K562 (cell line): Measurements from ENCODE around the gene FGG. TPM values are rescaled to one million over a fixed set of nuclear protein-coding genes. Genes with fewer than 3 reads are reported as not detected.

Experiments
- ATF7 ChIP-seq: fragments of 450-650 bp; IDR thresholded peaks from 2 replicates; pipeline ENCODE4 v1.7.1; 2014; ENCODE audit warnings: mild to moderate bottlenecking, moderate library complexity
- MYC ChIP-seq, 2 experiments: fragments of 250-450 bp in 1 of 2; sonication (Bioruptor Pico) in 1 of 2; IDR thresholded peaks; 2 replicates each; pipeline versions ENCODE4 v1.5.1 to v1.6.1; 2012 to 2021; ENCODE audit warnings: low read depth in 2 of 2, borderline replicate concordance in 1 of 2, improper control_type of control experiment in 1 of 2, low read length in 1 of 2, mild to moderate bottlenecking in 1 of 2, moderate library complexity in 1 of 2
- NFIC ChIP-seq: fragments of 450-650 bp; IDR thresholded peaks from 2 replicates; pipeline ENCODE4 v1.6.1; 2017; ENCODE audit warnings: mild to moderate bottlenecking, inconsistent platforms
- NFIX ChIP-seq: fragments of 250-450 bp; sonication (Bioruptor Pico); IDR thresholded peaks from 2 replicates; pipeline ENCODE4 v1.4.0; 2020; ENCODE audit warnings: low read depth, mild to moderate bottlenecking, moderate library complexity
- REST ChIP-seq, 2 experiments: fragments of 450-650 bp; formaldehyde crosslinking in 1 of 2; IDR thresholded peaks; 2 replicates each; pipeline versions ENCODE4 v1.4.0 to v1.6.1; 2014 to 2020; ENCODE audit warnings: mild to moderate bottlenecking in 2 of 2, borderline replicate concordance in 1 of 2, low read depth in 1 of 2
- ZNF511 ChIP-seq: sonication (generic); formaldehyde crosslinking; IDR thresholded peaks from 2 replicates; pipeline ENCODE4 v1.8.0; 2022; ENCODE audit warnings: mild to moderate bottlenecking, missing genetic modification reagents
- polyA plus RNA-seq, 8 experiments: library from polyadenylated mRNA; depleted of rRNA in 4 of 8; stranded (reverse) in 5 of 8; unstranded in 3 of 8; fragments of >200 nt; fragmentation: Nextera tagmentation in 2 of 8; fragmentation: Illumina TruSeq in 1 of 8; extraction: Ambion mirVana in 2 of 8; extraction: Trizol in 1 of 8; gene quantifications; 2 replicates each; pipeline versions ENCODE4 v1.2.1 to v1.2.3, GENCODE V29; 2011 to 2014; ENCODE audit warnings: inconsistent platforms in 1 of 8, missing spikeins in 1 of 8
- total RNA-seq, 7 experiments: library from RNA; depleted of rRNA in 6 of 7; stranded (reverse); fragments of >200 nt in 6 of 7; fragmentation: Illumina TruSeq in 2 of 7; extraction: Trizol in 2 of 7; gene quantifications; 2 replicates each; pipeline versions ENCODE4 v1.2.1 to v1.2.3, GENCODE V29; 2011 to 2021; ENCODE audit warnings: low replicate concordance in 1 of 7
- TF ChIP-seq, protein P1 (sequence below): sonication (generic); formaldehyde crosslinking; IDR thresholded peaks from 2 replicates; pipeline ENCODE4 v1.4.0; 2020; ENCODE audit warnings: mild to moderate bottlenecking, missing genetic modification reagents
- TF ChIP-seq, protein P2 (sequence below): sonication (generic); formaldehyde crosslinking; IDR thresholded peaks from 2 replicates; pipeline ENCODE4 v1.8.1; 2023; ENCODE audit warnings: mild to moderate bottlenecking, missing genetic modification reagents
- TF ChIP-seq, protein P3 (sequence below): fragments of 250-450 bp; sonication (Bioruptor Pico); IDR thresholded peaks from 2 replicates; pipeline ENCODE4 v1.5.0; 2020; ENCODE audit warnings: mild to moderate bottlenecking

FGG gene
- total and polyA plus RNA-seq, 9 of the 15 experiments (the other 6 are each of a cell fraction or from before 2014, with no cell fraction given): 0.08 to 2.2 (median 0.33) TPM; not detected in 2

DNA sequence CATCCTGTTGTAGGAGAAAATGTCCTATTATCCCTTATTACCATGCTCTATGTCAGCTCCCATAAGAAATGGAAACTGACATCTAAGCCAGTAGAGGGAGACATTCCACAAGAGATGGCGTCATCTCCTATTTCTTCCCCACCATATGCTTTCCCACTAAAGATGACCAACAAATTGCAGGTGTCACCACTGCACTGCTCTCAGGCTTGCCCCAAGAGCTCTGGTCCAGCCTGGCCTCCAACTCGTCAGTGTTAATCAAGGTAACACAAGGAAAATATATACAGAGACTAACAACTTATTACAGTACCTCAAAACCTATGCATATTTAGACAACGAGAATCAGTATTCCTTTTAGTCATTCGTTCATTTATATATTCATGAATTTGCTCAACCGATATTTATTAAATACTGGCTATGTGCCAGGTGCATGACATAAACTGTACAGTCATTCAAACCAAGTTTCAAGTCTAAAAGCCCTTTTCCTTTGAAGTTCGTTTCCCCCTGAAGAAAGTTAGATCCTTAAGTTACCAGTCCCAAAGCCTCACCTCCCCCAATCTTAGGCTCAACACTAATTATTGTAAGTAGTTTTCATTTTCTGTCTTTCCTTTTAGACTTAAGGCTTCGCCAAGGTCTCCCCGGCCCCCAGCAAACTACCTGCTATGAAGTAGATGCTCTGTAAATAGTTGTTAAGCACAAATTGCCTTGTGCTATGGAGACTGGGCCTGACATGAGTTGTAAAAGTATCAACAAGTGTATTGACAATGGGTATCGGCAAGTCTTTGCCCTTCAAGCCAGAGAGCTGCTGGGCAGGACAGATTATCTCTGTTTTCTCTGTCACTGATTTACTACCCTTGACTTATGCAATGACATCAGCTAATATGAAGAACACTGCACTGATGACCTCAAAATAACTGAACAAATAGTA lies 52.7 kb downstream of the FGG start (continued):
- TF ChIP-seq, protein P1, sequence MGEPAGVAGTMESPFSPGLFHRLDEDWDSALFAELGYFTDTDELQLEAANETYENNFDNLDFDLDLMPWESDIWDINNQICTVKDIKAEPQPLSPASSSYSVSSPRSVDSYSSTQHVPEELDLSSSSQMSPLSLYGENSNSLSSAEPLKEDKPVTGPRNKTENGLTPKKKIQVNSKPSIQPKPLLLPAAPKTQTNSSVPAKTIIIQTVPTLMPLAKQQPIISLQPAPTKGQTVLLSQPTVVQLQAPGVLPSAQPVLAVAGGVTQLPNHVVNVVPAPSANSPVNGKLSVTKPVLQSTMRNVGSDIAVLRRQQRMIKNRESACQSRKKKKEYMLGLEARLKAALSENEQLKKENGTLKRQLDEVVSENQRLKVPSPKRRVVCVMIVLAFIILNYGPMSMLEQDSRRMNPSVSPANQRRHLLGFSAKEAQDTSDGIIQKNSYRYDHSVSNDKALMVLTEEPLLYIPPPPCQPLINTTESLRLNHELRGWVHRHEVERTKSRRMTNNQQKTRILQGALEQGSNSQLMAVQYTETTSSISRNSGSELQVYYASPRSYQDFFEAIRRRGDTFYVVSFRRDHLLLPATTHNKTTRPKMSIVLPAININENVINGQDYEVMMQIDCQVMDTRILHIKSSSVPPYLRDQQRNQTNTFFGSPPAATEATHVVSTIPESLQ (CRISPR knock-in tag): no peak
- TF ChIP-seq ZNF511 (no peak), NFIC (peak; percentile 75), ATF7 (peak; percentile 69; the same call in 1 of the 2 replicates), REST (IDR thresholded peaks at IDR 0.05; ENCODE audit: borderline replicate concordance) (peak; percentile 67), REST (CRISPR knock-in tag; IDR thresholded peaks at IDR 0.05; ENCODE audit: low read depth) (no peak), NFIX (CRISPR knock-in tag) (peak; percentile 46; the same call in 1 of the 2 replicates), MYC (IDR thresholded peaks at IDR 0.05; ENCODE audit: low read depth, low read length) (0 out of 2 replicates have a peak, but pooled peaks have one; percentile 8), MYC (CRISPR knock-in tag; IDR thresholded peaks at IDR 0.05; ENCODE audit: borderline replicate concordance, low read depth) (no peak)
- TF ChIP-seq, protein P2, sequence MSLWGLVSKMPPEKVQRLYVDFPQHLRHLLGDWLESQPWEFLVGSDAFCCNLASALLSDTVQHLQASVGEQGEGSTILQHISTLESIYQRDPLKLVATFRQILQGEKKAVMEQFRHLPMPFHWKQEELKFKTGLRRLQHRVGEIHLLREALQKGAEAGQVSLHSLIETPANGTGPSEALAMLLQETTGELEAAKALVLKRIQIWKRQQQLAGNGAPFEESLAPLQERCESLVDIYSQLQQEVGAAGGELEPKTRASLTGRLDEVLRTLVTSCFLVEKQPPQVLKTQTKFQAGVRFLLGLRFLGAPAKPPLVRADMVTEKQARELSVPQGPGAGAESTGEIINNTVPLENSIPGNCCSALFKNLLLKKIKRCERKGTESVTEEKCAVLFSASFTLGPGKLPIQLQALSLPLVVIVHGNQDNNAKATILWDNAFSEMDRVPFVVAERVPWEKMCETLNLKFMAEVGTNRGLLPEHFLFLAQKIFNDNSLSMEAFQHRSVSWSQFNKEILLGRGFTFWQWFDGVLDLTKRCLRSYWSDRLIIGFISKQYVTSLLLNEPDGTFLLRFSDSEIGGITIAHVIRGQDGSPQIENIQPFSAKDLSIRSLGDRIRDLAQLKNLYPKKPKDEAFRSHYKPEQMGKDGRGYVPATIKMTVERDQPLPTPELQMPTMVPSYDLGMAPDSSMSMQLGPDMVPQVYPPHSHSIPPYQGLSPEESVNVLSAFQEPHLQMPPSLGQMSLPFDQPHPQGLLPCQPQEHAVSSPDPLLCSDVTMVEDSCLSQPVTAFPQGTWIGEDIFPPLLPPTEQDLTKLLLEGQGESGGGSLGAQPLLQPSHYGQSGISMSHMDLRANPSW (CRISPR knock-in tag): no peak
- TF ChIP-seq, protein P3, sequence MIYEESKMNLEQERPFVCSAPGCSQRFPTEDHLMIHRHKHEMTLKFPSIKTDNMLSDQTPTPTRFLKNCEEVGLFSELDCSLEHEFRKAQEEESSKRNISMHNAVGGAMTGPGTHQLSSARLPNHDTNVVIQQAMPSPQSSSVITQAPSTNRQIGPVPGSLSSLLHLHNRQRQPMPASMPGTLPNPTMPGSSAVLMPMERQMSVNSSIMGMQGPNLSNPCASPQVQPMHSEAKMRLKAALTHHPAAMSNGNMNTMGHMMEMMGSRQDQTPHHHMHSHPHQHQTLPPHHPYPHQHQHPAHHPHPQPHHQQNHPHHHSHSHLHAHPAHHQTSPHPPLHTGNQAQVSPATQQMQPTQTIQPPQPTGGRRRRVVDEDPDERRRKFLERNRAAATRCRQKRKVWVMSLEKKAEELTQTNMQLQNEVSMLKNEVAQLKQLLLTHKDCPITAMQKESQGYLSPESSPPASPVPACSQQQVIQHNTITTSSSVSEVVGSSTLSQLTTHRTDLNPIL: no peak
